Stimulated activated CD4-positive, alpha-beta T cell treated with anti-CD3 and anti-CD28 coated beads, Interleukin-1b, Interleukin-23, amount 100 ng/mL, for 48 hours (primary cell): ENCODE results near the gene PDXP.
A peak's percentile ranks its signal among the peaks of the same experiment; 100 is the strongest.
"Not testable (repeated sequence)": the region's sequence is repeated elsewhere in the genome, so short reads cannot be mapped to it uniquely, and the experiment has no call there.

ENCODE experiments used
- DNase-seq: peaks from one replicate; pipeline ENCODE4 v3.0.0-alpha.2; 2020

PDXP gene

DNA sequence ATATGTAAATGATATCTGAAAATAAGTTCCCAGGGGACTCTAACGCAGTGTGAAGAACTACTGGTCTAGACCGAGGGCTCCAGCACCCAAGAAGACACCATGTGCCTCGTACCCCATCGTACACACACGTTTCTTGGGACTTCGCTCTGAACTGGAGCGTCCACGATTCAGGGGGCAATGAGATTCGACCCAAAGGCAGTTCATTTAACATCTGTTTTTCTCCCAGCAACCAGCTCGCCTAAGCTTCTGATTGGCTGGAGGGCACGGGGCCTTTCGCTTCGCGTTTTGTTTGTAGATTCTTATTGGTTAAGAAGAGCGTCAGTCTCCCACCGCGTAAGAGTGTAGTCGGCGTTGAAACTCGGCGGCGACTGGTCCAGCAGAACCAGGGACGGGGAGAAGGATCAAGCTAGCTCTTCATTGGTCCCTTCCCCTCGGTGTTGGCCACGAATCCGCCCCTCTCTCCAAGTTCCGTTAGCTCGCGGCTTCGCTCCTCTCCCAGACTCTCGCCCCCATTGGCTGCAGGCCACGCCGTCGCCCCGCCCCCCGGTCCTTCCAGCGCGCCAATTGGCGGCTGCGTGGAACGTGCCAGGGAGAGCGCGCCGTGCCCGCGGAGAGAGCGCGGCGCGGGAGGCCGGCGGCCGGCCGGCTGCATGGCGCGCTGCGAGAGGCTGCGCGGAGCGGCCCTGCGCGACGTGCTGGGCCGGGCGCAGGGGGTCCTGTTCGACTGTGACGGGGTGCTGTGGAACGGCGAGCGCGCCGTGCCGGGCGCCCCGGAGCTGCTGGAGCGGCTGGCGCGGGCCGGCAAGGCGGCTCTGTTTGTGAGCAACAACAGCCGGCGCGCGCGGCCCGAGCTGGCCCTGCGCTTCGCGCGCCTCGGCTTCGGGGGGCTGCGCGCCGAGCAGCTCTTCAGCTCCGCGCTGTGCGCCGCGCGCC, at the start of gene PDXP:
TSS of gene PDXP (plus strand) at position 591 of the 933 bp plus-strand sequence. CDS start at position 651, 60 bp downstream.
- peak; percentile 98 for DNase-seq

- no peak for DNase-seq
Observed at GRCh38 chr22:37609240-37610152, 49.0 kb upstream of the PDXP start.

DNA sequence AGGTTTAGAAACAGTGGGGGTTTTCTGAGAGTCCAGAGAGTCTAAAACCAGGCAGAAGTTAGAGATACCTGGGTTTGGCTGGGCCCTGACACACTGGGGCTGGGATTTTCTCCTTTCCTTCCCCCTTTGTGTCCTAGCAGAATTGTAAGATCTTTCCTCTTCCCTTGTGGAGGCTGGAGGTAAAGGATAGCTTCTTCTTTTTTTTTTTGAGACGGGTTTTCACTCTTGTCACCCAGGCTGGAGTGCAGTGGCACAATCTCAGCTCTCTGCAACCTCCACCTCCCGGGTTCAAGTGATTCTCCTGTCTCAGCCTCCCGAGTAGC, 48.4 kb upstream of the PDXP start:
- not testable (repeated sequence) for DNase-seq

DNA sequence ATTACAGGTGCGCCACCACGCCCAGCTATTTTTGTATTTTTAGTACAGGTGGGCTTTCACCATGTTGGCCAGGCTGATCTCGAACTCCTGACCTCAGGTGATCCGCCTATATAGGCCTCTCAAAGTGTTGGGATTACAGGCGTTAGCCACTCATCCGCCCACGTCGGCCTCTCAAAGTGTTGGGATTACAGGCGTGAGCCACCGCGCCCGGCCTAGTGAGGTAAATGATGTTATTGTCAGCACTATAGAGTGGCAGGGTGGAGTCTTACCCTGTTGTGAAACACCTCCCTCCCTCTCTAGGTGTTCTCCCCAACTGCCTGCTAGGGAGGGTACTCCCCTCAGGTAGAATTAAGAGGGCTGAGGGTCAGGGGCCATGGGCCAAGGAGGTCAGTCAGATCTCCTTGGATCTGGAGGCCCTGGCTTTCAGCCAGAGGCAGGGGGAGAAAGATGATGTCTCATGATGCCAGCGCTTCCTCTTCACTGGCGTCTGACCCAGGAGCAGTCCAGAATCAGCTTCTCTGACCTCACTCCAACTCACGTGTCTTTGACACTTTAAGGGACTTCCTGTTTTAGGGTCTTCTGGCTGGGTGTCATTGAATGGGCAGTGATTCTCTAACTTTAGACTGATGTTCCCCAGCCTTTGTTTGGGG, 47.9 kb upstream of the PDXP start:
- DNase-seq = no peak

GRCh38 chr22:37611207-37611606, 47.3 kb upstream of the PDXP start:
- DNase-seq = no peak

GRCh38 chr22:37616201-37617083, 42.1 kb upstream of the PDXP start:
- DNase-seq = no peak

DNA sequence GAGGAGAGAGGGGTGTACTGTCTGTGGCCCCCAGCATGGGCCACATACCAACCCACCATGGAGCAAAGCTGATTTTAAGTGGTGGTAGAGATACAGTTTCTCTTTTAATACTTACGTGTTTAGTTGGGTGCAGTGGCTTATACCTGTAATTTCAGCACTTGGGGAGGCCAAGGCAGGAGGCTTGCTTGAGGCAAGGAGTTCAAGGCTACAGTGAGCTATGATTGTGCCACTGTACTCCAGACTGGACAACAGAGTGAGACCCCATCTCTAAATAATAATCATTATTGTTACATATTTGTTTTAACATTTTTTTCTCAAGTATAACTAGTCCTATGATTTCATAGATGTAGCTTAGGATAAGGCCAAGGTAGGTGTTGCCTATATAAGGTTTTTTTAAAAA, 41.1 kb upstream of the PDXP start:
- no peak for DNase-seq

GRCh38 chr22:37618072-37618656, 40.4 kb upstream of the PDXP start:
- DNase-seq = no peak

DNA sequence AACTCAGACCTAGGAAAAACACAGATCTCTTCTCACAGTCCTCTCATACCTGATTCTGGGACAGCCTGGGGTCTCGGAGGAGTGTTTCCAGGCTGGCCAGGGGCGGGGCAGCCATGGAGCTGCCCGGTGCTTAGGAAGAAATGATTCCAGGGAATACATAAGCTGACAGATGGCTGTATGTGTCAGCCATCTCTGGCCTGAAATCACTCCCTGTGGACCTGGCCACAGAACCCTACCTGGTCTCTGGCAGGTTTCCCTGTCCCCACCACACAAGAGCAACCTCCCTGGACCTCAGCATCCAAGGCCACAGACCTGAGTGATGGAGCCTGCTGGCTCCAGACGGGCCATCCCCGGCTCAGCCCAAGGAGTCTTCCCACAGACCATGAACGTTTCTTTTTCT, 39.8 kb upstream of the PDXP start:
- DNase-seq = no peak

DNA sequence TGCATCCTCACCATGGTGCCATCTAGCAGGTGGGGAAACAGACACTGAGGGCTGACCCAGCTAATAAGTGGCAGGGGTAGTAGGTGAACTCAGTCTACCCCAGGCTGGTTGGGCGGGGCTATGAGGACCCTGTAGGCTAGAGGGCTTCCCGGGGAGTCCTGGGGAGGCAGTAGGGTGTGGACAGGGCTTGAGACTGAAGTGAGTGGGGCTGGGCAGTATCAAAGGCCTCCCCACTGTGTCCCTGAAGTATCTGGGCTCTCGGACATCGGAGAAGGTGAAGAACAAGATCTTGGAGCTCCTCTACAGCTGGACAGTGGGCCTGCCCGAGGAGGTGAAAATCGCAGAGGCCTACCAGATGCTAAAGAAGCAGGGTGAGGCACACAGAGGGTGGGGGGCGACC, 38.5 kb upstream of the PDXP start:
- no peak for DNase-seq

DNA sequence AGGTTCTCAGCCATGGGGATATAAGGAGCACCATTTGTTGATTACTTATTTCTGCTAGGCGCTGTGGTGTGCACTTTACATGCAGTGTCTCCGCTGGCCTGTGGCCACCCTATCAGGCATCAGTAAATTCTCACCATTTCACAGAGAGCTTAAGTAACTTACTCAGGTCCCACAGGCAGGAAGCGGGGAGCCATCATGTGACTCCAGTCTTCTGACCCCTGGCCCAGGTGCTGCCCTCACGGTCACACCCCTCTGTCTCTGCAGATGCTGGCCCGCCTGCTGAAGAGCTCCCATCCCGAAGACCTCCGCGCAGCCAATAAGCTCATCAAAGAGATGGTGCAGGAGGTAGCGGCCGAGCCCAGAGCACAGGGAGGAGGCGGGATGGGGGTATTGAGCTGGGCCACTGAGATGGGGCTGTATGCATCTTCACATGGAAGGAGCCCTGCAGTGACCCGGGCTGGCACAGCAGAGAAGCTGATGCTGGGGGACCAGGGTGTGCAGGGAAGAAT, 37.1 kb upstream of the PDXP start:
- no peak for DNase-seq

GRCh38 chr22:37623075-37624016, 35.2 kb upstream of the PDXP start:
- DNase-seq = peak; percentile 76

GRCh38 chr22:37624017-37624365, 34.5 kb upstream of the PDXP start:
- DNase-seq = no peak

GRCh38 chr22:37624876-37625275, 33.6 kb upstream of the PDXP start:
- DNase-seq = no peak

- no peak for DNase-seq
Observed at GRCh38 chr22:37625737-37626136, 32.8 kb upstream of the PDXP start.

DNA sequence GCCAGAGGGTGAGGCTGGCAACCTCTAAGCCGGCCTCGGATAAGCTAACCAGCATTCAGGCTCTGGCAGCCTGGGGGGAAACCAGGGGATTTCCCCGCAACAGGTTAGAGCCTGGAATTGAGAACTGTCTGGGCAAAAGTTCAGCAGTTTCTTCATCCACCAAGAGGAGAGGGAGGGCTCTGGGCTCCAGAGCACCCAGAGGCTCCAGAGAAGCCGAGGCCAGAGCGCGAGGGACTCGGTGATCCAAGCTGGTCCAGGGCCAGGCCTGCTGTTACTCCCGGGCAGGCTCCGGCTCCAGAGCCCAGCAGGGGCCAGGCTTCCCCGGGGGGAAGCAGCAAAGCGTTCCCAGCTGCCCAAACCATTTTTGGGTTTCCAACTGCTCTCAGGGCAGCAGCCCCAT, 32.4 kb upstream of the PDXP start:
- DNase-seq = no peak

DNA sequence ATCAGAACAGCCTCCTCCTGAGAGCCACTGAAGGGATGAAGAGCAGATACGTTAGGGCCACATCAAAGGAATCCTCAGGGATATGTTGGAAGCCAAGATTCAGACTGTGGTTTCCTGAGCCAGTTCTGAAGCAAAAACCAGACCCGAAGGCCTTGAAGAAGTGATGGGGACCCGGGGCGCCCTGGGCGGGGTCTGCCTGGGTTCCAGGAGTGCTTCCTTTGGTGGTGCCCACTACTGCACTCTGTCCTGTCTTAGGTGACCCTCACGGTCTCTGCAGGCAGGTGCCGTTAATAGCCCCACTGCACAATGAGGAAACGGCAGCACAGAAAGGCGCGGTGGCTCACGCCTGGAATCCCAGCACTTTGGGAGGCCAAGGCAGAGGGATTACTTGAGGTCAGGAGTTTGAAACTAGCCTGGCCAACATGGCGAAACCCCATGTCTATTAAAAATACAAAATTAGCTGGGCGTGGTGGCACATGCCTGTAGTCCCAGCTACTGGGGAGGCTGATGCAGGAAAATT, 31.9 kb upstream of the PDXP start:
- DNase-seq = no peak

DNA sequence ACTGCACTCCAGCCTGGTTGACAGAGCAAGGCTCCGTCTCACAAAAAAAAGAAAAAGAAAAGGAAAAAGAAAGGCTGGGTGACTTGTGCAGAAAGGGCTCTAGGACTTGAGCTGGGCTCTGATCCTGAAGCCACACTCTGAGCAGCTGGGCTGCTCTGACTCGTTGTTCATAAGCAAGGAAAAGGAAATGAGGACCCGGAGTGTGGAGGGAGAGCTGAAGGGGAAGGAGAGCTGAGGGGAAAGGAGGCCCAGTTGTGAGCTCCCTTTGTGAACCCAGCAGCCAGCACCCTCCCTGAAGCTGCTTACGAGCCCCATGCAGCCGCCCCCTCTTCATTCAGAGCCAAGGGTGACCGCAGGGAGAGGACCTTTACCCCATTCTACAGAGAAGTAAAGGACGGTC, 31.4 kb upstream of the PDXP start:
- no peak for DNase-seq

GRCh38 chr22:37627545-37627944, 31.0 kb upstream of the PDXP start:
- no peak for DNase-seq

GRCh38 chr22:37628830-37629229, 29.7 kb upstream of the PDXP start:
- no peak for DNase-seq
